IMR-90 (cell line): ENCODE data around the gene MND1. TPM values are rescaled to one million over a fixed set of nuclear protein-coding genes. Genes with fewer than 3 reads are reported as not detected.

Experiments used
- ATAC-seq: fragments of 200-7000 bp; cut with Tn5 transposase; 2 replicates; pipeline ENCODE4 v1.9.1; 2020; ENCODE audit warnings: low read depth, mild to moderate bottlenecking, moderate library complexity
- BruUV-seq: library from RNA; stranded (reverse); fragments of 400-500 nt; replicated peaks from 2 replicates; lab custom pipeline; 2021; lab: Mats Ljungman, UMichigan
- CTCF ChIA-PET: fragments of 300-600 bp; formaldehyde crosslinking; extraction: SDS; loops from one replicate; lab custom pipeline; 2021; ENCODE audit warnings: antibody characterized with exemption; lab: Yijun Ruan, JAX
- POLR2A ChIA-PET: fragments of 300-600 bp; sonication (Branson Sonifier 250); formaldehyde crosslinking; loops from one replicate; lab custom pipeline; 2022; ENCODE audit warnings: antibody characterized with exemption; ENCODE audit not compliant: unreplicated experiment; lab: Charles Lee
- DNase-seq: peaks from one replicate; pipeline ENCODE4 v3.0.0; 2013
- H2AFZ ChIP-seq: replicated peaks from 2 replicates; pipeline ENCODE3; 2013; ENCODE audit warnings: low read length, mild to moderate bottlenecking; ENCODE audit not compliant: poor library complexity
- H2AK5ac ChIP-seq: 2 replicates; pipeline ENCODE4 v1.6.1; 2013; ENCODE audit warnings: low read depth, low read length, inconsistent platforms
- H2AK9ac ChIP-seq: replicated peaks from 2 replicates; pipeline ENCODE3; 2013; ENCODE audit warnings: mild to moderate bottlenecking, low read depth, low read length, moderate library complexity; ENCODE audit not compliant: poor library complexity
- H2BK120ac ChIP-seq: 2 replicates; pipeline ENCODE4 v1.6.1; 2013; ENCODE audit warnings: low read depth, low read length, inconsistent platforms
- H2BK15ac ChIP-seq: 3 replicates; pipeline ENCODE4 v1.6.1; 2013; ENCODE audit warnings: low read depth, low read length, inconsistent platforms
- H2BK20ac ChIP-seq: 2 replicates; pipeline ENCODE4 v1.6.1; 2013; ENCODE audit warnings: low read depth, mild to moderate bottlenecking, inconsistent platforms, low read length, moderate library complexity
- H2BK5ac ChIP-seq: 2 replicates; pipeline ENCODE4 v1.6.1; 2013; ENCODE audit warnings: mild to moderate bottlenecking, low read depth, low read length, inconsistent platforms; ENCODE audit not compliant: poor library complexity, severe bottlenecking
- H3K14ac ChIP-seq: replicated peaks from 2 replicates; pipeline ENCODE4 v1.6.1; 2013; ENCODE audit warnings: low read depth, low read length, inconsistent platforms
- H3K18ac ChIP-seq: 2 replicates; pipeline ENCODE4 v1.6.1; 2013; ENCODE audit warnings: low read depth, low read length, control low read depth
- H3K23ac ChIP-seq: 2 replicates; pipeline ENCODE4 v1.6.1; 2013; ENCODE audit warnings: low read depth, low read length, inconsistent platforms
- H3K27ac ChIP-seq: 2 replicates; pipeline ENCODE4 v1.5.1; 2013; ENCODE audit warnings: mild to moderate bottlenecking, control low read depth, low read length; ENCODE audit not compliant: insufficient read depth
- H3K27me3 ChIP-seq: 2 replicates; pipeline ENCODE4 v1.6.1; 2013; ENCODE audit warnings: low read length; ENCODE audit not compliant: control insufficient read depth, insufficient read depth
- H3K36me3 ChIP-seq: 2 replicates; pipeline ENCODE4 v1.6.1; 2013; ENCODE audit warnings: low read length, mixed read lengths; ENCODE audit not compliant: control insufficient read depth, insufficient read depth
- H3K4ac ChIP-seq: 2 replicates; pipeline ENCODE4 v1.6.1; 2013; ENCODE audit warnings: low read depth, low read length, inconsistent platforms
- H3K4me1 ChIP-seq: 2 replicates; pipeline ENCODE4 v1.6.1; 2013; ENCODE audit warnings: low read length, mixed read lengths; ENCODE audit not compliant: control insufficient read depth, insufficient read depth
- H3K4me2 ChIP-seq: 2 replicates; pipeline ENCODE4 v1.6.1; 2013; ENCODE audit warnings: low read depth, mild to moderate bottlenecking, control low read depth, low read length, moderate library complexity
- H3K4me3 ChIP-seq: 2 replicates; pipeline ENCODE4 v1.5.1; 2013; ENCODE audit warnings: low read depth, mild to moderate bottlenecking, control low read depth, low read length, moderate library complexity; ENCODE audit not compliant: insufficient read depth
- H3K56ac ChIP-seq: 2 replicates; pipeline ENCODE4 v1.6.1; 2013; ENCODE audit warnings: low read length, inconsistent platforms; ENCODE audit not compliant: insufficient read depth; ENCODE audit errors: extremely low read depth
- H3K79me1 ChIP-seq, 2 experiments: 2 replicates each; pipeline ENCODE4 v1.6.1; 2013; ENCODE audit warnings: low read length in 2 of 2, inconsistent platforms in 1 of 2, low read depth in 1 of 2
- H3K9ac ChIP-seq: 2 replicates; pipeline ENCODE4 v1.6.1; 2013; ENCODE audit warnings: low read depth, low read length, control low read depth
- H3K9me1 ChIP-seq: 2 replicates; pipeline ENCODE4 v1.6.1; 2013; ENCODE audit warnings: low read length, inconsistent platforms; ENCODE audit not compliant: insufficient read depth
- H3K9me3 ChIP-seq: 2 replicates; pipeline ENCODE4 v1.6.1; 2013; ENCODE audit warnings: low read length; ENCODE audit not compliant: control insufficient read depth, insufficient read depth
- H4K20me1 ChIP-seq: 2 replicates; pipeline ENCODE4 v1.6.1; 2013; ENCODE audit warnings: low read length, inconsistent platforms; ENCODE audit not compliant: insufficient read depth
- H4K5ac ChIP-seq: 2 replicates; pipeline ENCODE4 v1.6.1; 2013; ENCODE audit warnings: mild to moderate bottlenecking, low read depth, low read length, control low read depth
- H4K8ac ChIP-seq, 2 experiments: 2 replicates each; pipeline ENCODE4 v1.6.1; 2013; ENCODE audit warnings: low read depth in 2 of 2, low read length in 2 of 2, control low read depth in 1 of 2, inconsistent platforms in 1 of 2
- H4K91ac ChIP-seq: 2 replicates; pipeline ENCODE4 v1.6.1; 2013; ENCODE audit warnings: low read depth, low read length, inconsistent platforms; ENCODE audit not compliant: insufficient read depth
- CHD1 ChIP-seq: IDR thresholded peaks from 2 replicates; pipeline ENCODE4 v1.6.1; 2012; ENCODE audit warnings: low read depth, low read length, improper control_type of control experiment
- FOS ChIP-seq: fragments of 150-350 bp; IDR thresholded peaks from 2 replicates; pipeline ENCODE4 v1.6.1; 2016; ENCODE audit warnings: low read depth, low read length
- MAFK ChIP-seq: IDR thresholded peaks from 2 replicates; pipeline ENCODE4 v1.6.1; 2012; ENCODE audit warnings: low read depth, low read length, improper control_type of control experiment
- MXI1 ChIP-seq: IDR thresholded peaks from 2 replicates; pipeline ENCODE4 v1.6.1; 2012; ENCODE audit warnings: low read depth, mild to moderate bottlenecking, low read length, moderate library complexity, borderline replicate concordance
- POLR2A ChIP-seq: IDR thresholded peaks from 2 replicates; pipeline ENCODE4 v1.6.1; 2012; ENCODE audit warnings: mild to moderate bottlenecking, low read depth, low read length
- RAD21 ChIP-seq: IDR thresholded peaks from 2 replicates; pipeline ENCODE4 v1.6.1; 2012; ENCODE audit warnings: low read length, improper control_type of control experiment
- SMC3 ChIP-seq: fragments of 150-350 bp; IDR thresholded peaks from 2 replicates; pipeline ENCODE4 v1.6.1; 2016; ENCODE audit warnings: low read depth, mild to moderate bottlenecking, antibody characterized with exemption, low read length, moderate library complexity
- USF2 ChIP-seq: fragments of 150-350 bp; IDR thresholded peaks from 2 replicates; pipeline ENCODE4 v1.6.1; 2017; ENCODE audit warnings: mild to moderate bottlenecking, antibody characterized with exemption, low read length, low read depth
- WGBS, 2 experiments: methylation state at CpG; one replicate each; pipeline versions ENCODE4 v1.1.5 to v1.1.7; 2013; ENCODE audit warnings: missing lambda C conversion rate in 2 of 2; ENCODE audit not compliant: insufficient read length in 1 of 2; ENCODE audit errors: extremely low coverage in 2 of 2; 5-methylcytosine and 5-hydroxymethylcytosine counted together
- dilution Hi-C: fragments of 300-500 bp; cut with HindIII; formaldehyde crosslinking; loops from one replicate; pipeline ENCODE4 v1.14.3; 2018; ENCODE audit warnings: low sequenced_read_pairs; ENCODE audit not compliant: unreplicated experiment
- in situ Hi-C: fragments of 300-500 bp; cut with MboI; formaldehyde crosslinking; loops from 3 replicates; pipeline ENCODE4 v1.14.3; 2019; ENCODE audit warnings: low sequenced_read_pairs, inconsistent platforms, mixed read lengths
- intact Hi-C: fragments of 100-400 bp; cut with micrococcal nuclease; formaldehyde crosslinking; loops from 2 replicates; pipeline ENCODE4 v1.10.0; 2022
- polyA plus RNA-seq, 3 experiments: library from polyadenylated mRNA; depleted of rRNA; stranded (reverse); fragments of >200 nt; gene quantifications; 2 replicates each; pipeline ENCODE4 v1.2.3, GENCODE V29; 2012; ENCODE audit warnings: low replicate concordance in 1 of 3
- total RNA-seq: library from RNA; depleted of rRNA; stranded (reverse); fragments of >200 nt; gene quantifications from 2 replicates; pipeline ENCODE4 v1.2.3, GENCODE V29; 2012
- TF ChIP-seq, protein P1 (sequence below): conservative IDR thresholded peaks from 2 replicates; pipeline ENCODE4 v1.5.1; 2012; ENCODE audit warnings: mild to moderate bottlenecking, low read depth, low read length, improper control_type of control experiment
- TF ChIP-seq, protein P2 (sequence below): fragments of 150-350 bp; IDR thresholded peaks from 2 replicates; pipeline ENCODE4 v1.6.1; 2016; ENCODE audit warnings: low read depth, mild to moderate bottlenecking, low read length, moderate library complexity, borderline replicate concordance

MND1 gene
- total and polyA plus RNA-seq, 2 of the 4 experiments (the other 2 are of a cell fraction), result 0.36 to 3.5 TPM

GRCh38 chr4:153314915-153315314 is 29.6 kb upstream of the MND1 start:
- no CpG with 5 or more reads among the region's 1 CpG for WGBS, 2 experiments
- no peak for ATAC-seq

More at GRCh38 chr4:153314915-153315314, 29.6 kb upstream of the MND1 start:
- CTCF ChIA-PET, result no interaction called here
- no TSS peak for BruUV-seq
- Histone ChIP-seq H2AFZ (no peak overlapping the region), H3K18ac (no peak overlapping the region), H2BK15ac (no peak overlapping the region), H4K91ac (no peak overlapping the region), H3K56ac (no peak overlapping the region), H2AK9ac (no peak overlapping the region), H2BK20ac (no peak overlapping the region), H3K9ac (no peak overlapping the region), H2BK5ac (no peak overlapping the region), H2BK120ac (no peak overlapping the region), H3K36me3 (no peaks in the 10 kb centered on the region), H3K4me3 (no peak overlapping the region), H3K4me1 (peaks cover 2% of the 10 kb centered on the region; the same call in 1 of the 2 replicates), H3K27me3 (no peaks in the 10 kb centered on the region), H4K20me1 (no peaks in the 10 kb centered on the region), H4K5ac (no peak overlapping the region), H3K9me3 (no peaks in the 10 kb centered on the region), H3K23ac (no peak overlapping the region), H2AK5ac (no peak overlapping the region), H3K14ac (no peak overlapping the region), H3K27ac (no peak overlapping the region), H3K79me1 (no peaks in the 10 kb centered on the region; a peak in 1 of 4 replicates), H4K8ac (no peak overlapping the region), H3K4me2 (no peak overlapping the region), H3K4ac (no peak overlapping the region), H3K9me1 (no peaks in the 10 kb centered on the region)
- POLR2A ChIA-PET, result no interaction called here
- dilution Hi-C loops (no loop called here), in situ Hi-C loops (loop anchor here (5.0 kb wide), 1 partner anchor 173 kb away; no protein-coding TSS in a partner anchor), intact Hi-C loops (loop anchor here (5.0 kb wide), 1 partner anchor 233 kb away; no protein-coding TSS in a partner anchor)
- no peak for DNase-seq
- TF ChIP-seq POLR2A (no peak), CHD1 (no peak), FOS (no peak), USF2 (no peak), MXI1 (no peak), SMC3 (no peak), RAD21 (no peak), MAFK (no peak)
- TF ChIP-seq, protein P1, sequence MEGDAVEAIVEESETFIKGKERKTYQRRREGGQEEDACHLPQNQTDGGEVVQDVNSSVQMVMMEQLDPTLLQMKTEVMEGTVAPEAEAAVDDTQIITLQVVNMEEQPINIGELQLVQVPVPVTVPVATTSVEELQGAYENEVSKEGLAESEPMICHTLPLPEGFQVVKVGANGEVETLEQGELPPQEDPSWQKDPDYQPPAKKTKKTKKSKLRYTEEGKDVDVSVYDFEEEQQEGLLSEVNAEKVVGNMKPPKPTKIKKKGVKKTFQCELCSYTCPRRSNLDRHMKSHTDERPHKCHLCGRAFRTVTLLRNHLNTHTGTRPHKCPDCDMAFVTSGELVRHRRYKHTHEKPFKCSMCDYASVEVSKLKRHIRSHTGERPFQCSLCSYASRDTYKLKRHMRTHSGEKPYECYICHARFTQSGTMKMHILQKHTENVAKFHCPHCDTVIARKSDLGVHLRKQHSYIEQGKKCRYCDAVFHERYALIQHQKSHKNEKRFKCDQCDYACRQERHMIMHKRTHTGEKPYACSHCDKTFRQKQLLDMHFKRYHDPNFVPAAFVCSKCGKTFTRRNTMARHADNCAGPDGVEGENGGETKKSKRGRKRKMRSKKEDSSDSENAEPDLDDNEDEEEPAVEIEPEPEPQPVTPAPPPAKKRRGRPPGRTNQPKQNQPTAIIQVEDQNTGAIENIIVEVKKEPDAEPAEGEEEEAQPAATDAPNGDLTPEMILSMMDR, result no peak
- TF ChIP-seq, protein P2, sequence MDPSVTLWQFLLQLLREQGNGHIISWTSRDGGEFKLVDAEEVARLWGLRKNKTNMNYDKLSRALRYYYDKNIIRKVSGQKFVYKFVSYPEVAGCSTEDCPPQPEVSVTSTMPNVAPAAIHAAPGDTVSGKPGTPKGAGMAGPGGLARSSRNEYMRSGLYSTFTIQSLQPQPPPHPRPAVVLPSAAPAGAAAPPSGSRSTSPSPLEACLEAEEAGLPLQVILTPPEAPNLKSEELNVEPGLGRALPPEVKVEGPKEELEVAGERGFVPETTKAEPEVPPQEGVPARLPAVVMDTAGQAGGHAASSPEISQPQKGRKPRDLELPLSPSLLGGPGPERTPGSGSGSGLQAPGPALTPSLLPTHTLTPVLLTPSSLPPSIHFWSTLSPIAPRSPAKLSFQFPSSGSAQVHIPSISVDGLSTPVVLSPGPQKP, result no peak
